Measurements from ENCODE around the gene TTN.

The TTN gene

GRCh38 chr2:178723786-178724346, 83.4 kb downstream of the TTN start:
- TF ChIP-seq, protein P1, sequence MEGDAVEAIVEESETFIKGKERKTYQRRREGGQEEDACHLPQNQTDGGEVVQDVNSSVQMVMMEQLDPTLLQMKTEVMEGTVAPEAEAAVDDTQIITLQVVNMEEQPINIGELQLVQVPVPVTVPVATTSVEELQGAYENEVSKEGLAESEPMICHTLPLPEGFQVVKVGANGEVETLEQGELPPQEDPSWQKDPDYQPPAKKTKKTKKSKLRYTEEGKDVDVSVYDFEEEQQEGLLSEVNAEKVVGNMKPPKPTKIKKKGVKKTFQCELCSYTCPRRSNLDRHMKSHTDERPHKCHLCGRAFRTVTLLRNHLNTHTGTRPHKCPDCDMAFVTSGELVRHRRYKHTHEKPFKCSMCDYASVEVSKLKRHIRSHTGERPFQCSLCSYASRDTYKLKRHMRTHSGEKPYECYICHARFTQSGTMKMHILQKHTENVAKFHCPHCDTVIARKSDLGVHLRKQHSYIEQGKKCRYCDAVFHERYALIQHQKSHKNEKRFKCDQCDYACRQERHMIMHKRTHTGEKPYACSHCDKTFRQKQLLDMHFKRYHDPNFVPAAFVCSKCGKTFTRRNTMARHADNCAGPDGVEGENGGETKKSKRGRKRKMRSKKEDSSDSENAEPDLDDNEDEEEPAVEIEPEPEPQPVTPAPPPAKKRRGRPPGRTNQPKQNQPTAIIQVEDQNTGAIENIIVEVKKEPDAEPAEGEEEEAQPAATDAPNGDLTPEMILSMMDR (IDR thresholded peaks at IDR 0.05; ENCODE audit: low read depth, low read length): no peak
- no peak for DNase-seq (ENCODE audit: extremely low read depth, low read depth)

DNA sequence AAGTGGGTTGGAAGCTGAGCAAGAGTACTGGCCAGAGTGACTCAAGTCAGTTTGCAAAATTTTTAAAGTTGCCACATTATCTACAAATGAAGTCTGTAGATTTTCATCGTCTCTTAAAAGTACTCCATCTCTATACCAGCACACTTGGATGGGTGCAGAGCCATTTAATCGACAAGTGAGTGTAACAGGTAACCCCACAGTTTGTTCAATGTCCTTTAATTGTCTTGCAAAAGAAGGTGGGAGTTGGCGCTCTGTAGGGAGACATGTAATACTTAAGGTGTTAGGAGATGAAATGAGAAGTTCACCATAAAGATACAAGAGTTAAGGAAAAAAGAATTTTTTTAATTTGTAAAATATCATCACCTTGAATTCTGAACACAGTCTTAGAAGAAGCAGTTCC, 84.9 kb downstream of the TTN start:
- DNase-seq (ENCODE audit: extremely low read depth, low read depth): no peak
- TF ChIP-seq, protein P1 (IDR thresholded peaks at IDR 0.05; ENCODE audit: low read depth, low read length): no peak

GRCh38 chr2:178718988-178719387, 88.2 kb downstream of the TTN start:
- no peak for DNase-seq (ENCODE audit: extremely low read depth, low read depth)
- TF ChIP-seq, protein P1 (IDR thresholded peaks at IDR 0.05; ENCODE audit: low read depth, low read length): no peak

DNA sequence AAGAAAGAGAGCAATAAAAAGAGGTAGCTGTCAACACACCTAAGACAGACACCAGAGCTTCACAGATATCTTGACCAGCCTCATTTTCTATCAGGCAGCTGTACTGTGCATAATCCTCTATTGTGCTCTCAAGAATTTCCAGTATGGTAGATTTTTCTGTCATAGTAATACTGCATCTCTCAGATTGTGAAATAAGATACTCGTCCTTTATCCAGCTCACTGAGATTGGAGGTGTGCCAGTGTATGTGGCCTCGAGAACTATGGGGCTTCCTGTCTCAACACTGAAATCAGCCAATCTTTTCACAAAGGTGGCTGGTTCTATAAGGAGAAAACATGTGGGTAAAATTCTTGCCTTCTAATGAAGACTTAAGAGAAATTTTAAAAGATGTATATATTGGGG, 88.9 kb downstream of the TTN start:
- no peak for DNase-seq (ENCODE audit: extremely low read depth, low read depth)
- TF ChIP-seq, protein P1 (IDR thresholded peaks at IDR 0.05; ENCODE audit: low read depth, low read length): no peak

DNA sequence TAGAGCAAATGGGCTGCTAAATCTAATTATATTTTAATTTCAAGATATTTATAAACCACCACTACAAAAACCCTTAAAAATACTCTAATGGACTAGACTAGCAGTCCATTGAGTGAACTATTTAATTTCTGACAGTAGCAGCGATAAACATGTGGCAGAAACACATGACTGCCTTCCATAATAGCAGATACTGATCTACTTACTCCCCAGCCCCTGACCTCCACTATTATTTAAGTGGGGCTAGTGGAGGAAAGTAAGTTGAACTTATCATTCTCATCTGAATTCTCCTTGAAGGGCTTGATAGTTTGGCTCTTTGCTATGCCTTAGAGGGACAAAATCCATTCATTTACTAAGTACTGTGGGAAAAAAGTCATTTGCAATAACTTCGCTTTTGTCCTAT, 90.8 kb downstream of the TTN start:
- TF ChIP-seq, protein P1 (IDR thresholded peaks at IDR 0.05; ENCODE audit: low read depth, low read length): no peak
- no peak for DNase-seq (ENCODE audit: extremely low read depth, low read depth)

GRCh38 chr2:178715366-178715765, 91.9 kb downstream of the TTN start:
- no peak for DNase-seq (ENCODE audit: extremely low read depth, low read depth)

DNA sequence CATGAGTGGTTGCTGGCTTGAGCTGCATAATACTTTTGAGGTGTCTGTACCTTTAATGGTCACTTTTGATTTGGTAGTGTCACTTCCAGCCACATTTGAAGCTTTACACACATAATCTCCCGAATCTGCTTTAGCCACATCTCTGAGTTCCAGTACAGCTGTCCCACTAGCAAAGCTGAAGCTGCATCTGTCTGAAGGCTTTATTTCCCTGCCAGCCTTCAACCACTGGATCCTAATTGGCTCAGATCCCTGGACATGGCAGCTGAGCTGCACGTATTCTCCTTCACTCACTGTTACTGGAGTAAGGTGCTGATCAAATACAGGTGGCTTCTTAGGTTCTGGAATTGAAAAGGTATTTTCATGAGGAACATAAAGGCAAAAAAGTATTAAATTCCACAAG, 99.7 kb downstream of the TTN start:
- TF ChIP-seq, protein P1 (IDR thresholded peaks at IDR 0.05; ENCODE audit: low read depth, low read length): no peak
- no peak for DNase-seq (ENCODE audit: extremely low read depth, low read depth)

More at GRCh38 chr2:178715366-178715765, 91.9 kb downstream of the TTN start:
- TF ChIP-seq, protein P1 (IDR thresholded peaks at IDR 0.05; ENCODE audit: low read depth, low read length): no peak

Measured in AG09319 (cell line).